Tibial artery (tissue), 4 donors: ENCODE measurements around the gene ARFIP1.

Experiments used
- DNase-seq, 2 donors: peaks; one replicate each; pipeline ENCODE4 v3.0.0-alpha.2; 2019
- H3K27ac ChIP-seq, 2 donors: fragments of 200-600 bp; sonication (generic) in 1 of 2; 1 replicate in 1 of 2; 2 replicates in 1 of 2; pipeline ENCODE4 v1.5.1; 2018 to 2019; ENCODE audit warnings: mild to moderate bottlenecking in 1 of 2
- H3K27me3 ChIP-seq, 2 donors: fragments of 200-600 bp; sonication (generic) in 1 of 2; one replicate each; pipeline versions ENCODE4 v1.5.1 to v1.6.0; 2016 to 2019
- H3K36me3 ChIP-seq, 3 donors: fragments of 200-600 bp; sonication (generic) in 2 of 3; one replicate each; pipeline ENCODE4 v1.5.1; 2016 to 2019; ENCODE audit warnings: mild to moderate bottlenecking in 2 of 3
- H3K4me1 ChIP-seq, 4 donors: fragments of 200-600 bp; sonication (generic) in 2 of 4; 1 replicate in 3 of 4; 2 replicates in 1 of 4; pipeline ENCODE4 v1.5.1; 2016 to 2019
- H3K4me3 ChIP-seq, 2 donors: fragments of 200-600 bp; sonication (generic) in 1 of 2; 1 replicate in 1 of 2; 2 replicates in 1 of 2; pipeline ENCODE4 v1.5.1; 2018 to 2019; ENCODE audit warnings: mild to moderate bottlenecking in 2 of 2
- H3K9me3 ChIP-seq, 3 donors: fragments of 200-600 bp; sonication (generic) in 1 of 3; one replicate each; pipeline ENCODE4 v1.5.1; 2016 to 2019
- CTCF ChIP-seq, 2 experiments: fragments of 200-600 bp in 1 of 2; fragments of 450-650 bp in 1 of 2; IDR thresholded peaks; one replicate each; pipeline ENCODE4 v1.5.1; 2017 to 2019; ENCODE audit warnings: antibody characterized with exemption in 2 of 2, mild to moderate bottlenecking in 1 of 2, moderate library complexity in 1 of 2
- intact Hi-C: fragments of 100-400 bp; cut with DNase I; formaldehyde crosslinking; loops from one replicate; pipeline ENCODE4 v1.15.0; 2023; ENCODE audit warnings: low total_unique reads

Gene ARFIP1

GRCh38 chr4:152898606-152899005 lies 118.9 kb downstream of the ARFIP1 start:
- no peaks in the 10 kb centered on the region for H3K27me3 ChIP-seq
- TF ChIP-seq CTCF (IDR thresholded peaks at IDR 0.05) = no peak
- no peak for DNase-seq
- intact Hi-C loops = no loop called here
- peaks cover 0 to 10% (median 0%) of the 10 kb centered on the region in 3 donors for H3K36me3 ChIP-seq
- no peaks in the 10 kb centered on the region for H3K4me1 ChIP-seq
- no peaks in the 10 kb centered on the region for H3K9me3 ChIP-seq
- H3K4me3 ChIP-seq = no peak overlapping the region
- no peak overlapping the region for H3K27ac ChIP-seq

- Histone ChIP-seq H3K27ac (no peak overlapping the region), H3K27me3 (no peaks in the 10 kb centered on the region), H3K36me3 (peaks cover 0 to 17% (median 0%) of the 10 kb centered on the region in 3 donors), H3K9me3 (no peaks in the 10 kb centered on the region), H3K4me3 (no peak overlapping the region), H3K4me1 (no peaks in the 10 kb centered on the region)
- TF ChIP-seq CTCF (IDR thresholded peaks at IDR 0.05) = no peak
- intact Hi-C loops = no loop called here
- DNase-seq = no peak
These were observed 120.6 kb downstream of the ARFIP1 start for GRCh38 chr4:152900395-152900794.

- peaks cover 0 to 13% (median 0%) of the 10 kb centered on the region in 3 donors for H3K36me3 ChIP-seq
- DNase-seq = no peak
- no peak for TF ChIP-seq CTCF (IDR thresholded peaks at IDR 0.05)
- no peak overlapping the region for H3K4me3 ChIP-seq
- H3K27ac ChIP-seq = no peak overlapping the region
- intact Hi-C loops = no loop called here
- H3K4me1 ChIP-seq = no peaks in the 10 kb centered on the region
- H3K9me3 ChIP-seq = no peaks in the 10 kb centered on the region
- H3K27me3 ChIP-seq = no peaks in the 10 kb centered on the region
These were observed 121.5 kb downstream of the ARFIP1 start for GRCh38 chr4:152901205-152901604.

GRCh38 chr4:152903658-152904057 lies 123.9 kb downstream of the ARFIP1 start:
- Histone ChIP-seq H3K4me3 (no peak overlapping the region), H3K27me3 (no peaks in the 10 kb centered on the region), H3K9me3 (no peaks in the 10 kb centered on the region), H3K27ac (no peak overlapping the region), H3K4me1 (no peaks in the 10 kb centered on the region), H3K36me3 (peaks cover 0 to 23% (median 8%) of the 10 kb centered on the region in 3 donors)
- DNase-seq = no peak
- intact Hi-C loops = no loop called here
- no peak for TF ChIP-seq CTCF (IDR thresholded peaks at IDR 0.05)

- Histone ChIP-seq H3K4me3 (no peak overlapping the region), H3K36me3 (peaks cover 0 to 25% (median 15%) of the 10 kb centered on the region in 3 donors), H3K27ac (no peak overlapping the region), H3K4me1 (no peaks in the 10 kb centered on the region), H3K27me3 (no peaks in the 10 kb centered on the region), H3K9me3 (no peaks in the 10 kb centered on the region)
- intact Hi-C loops = no loop called here
- TF ChIP-seq CTCF (IDR thresholded peaks at IDR 0.05) = no peak
- DNase-seq = no peak
These were observed 130.1 kb downstream of the ARFIP1 start for GRCh38 chr4:152909901-152910300.

GRCh38 chr4:152910521-152910920 lies 130.8 kb downstream of the ARFIP1 start:
- H3K4me1 ChIP-seq = no peaks in the 10 kb centered on the region

More at GRCh38 chr4:152910521-152910920, 130.8 kb downstream of the ARFIP1 start:
- no peaks in the 10 kb centered on the region for H3K27me3 ChIP-seq
- DNase-seq = no peak
- H3K36me3 ChIP-seq = peaks cover 0 to 25% (median 15%) of the 10 kb centered on the region in 3 donors
- intact Hi-C loops = no loop called here
- TF ChIP-seq CTCF (IDR thresholded peaks at IDR 0.05) = no peak
- no peak overlapping the region for H3K4me3 ChIP-seq
- no peaks in the 10 kb centered on the region for H3K9me3 ChIP-seq
- H3K27ac ChIP-seq = no peak overlapping the region
